GM12878 (cell line): Measurements from ENCODE around the gene CAMTA1. TPM values are rescaled to one million over a fixed set of nuclear protein-coding genes. Genes with fewer than 3 reads are reported as not detected.

ENCODE experiments used
- ATAC-seq: fragments of 200-7000 bp; cut with Tn5 transposase; 3 replicates; pipeline ENCODE4 v1.9.1; 2020; ENCODE audit warnings: mild to moderate bottlenecking, moderate library complexity
- BruUV-seq: library from RNA; stranded (reverse); fragments of 400-500 nt; replicated peaks from 2 replicates; lab custom pipeline; 2021; lab: Mats Ljungman, UMichigan
- CTCF ChIA-PET: fragments of 300-600 bp; sonication (Branson Sonifier 250); formaldehyde crosslinking; extraction: SDS; loops from one replicate; lab custom pipeline; 2021; ENCODE audit warnings: inconsistent platforms; lab: Yijun Ruan, JAX
- POLR2A ChIA-PET: fragments of 350-600 bp; formaldehyde crosslinking; extraction: SDS; loops from one replicate; lab custom pipeline; 2021; ENCODE audit warnings: inconsistent platforms; lab: Charles Lee
- RAD21 ChIA-PET: fragments of 300-600 bp; sonication (Branson Sonifier 250); formaldehyde crosslinking; loops from one replicate; lab custom pipeline; 2023; ENCODE audit warnings: antibody characterized with exemption; ENCODE audit not compliant: unreplicated experiment; lab: Charles Lee
- SMC1A ChIA-PET: fragments of 300-600 bp; sonication (Branson Sonifier 250); formaldehyde crosslinking; loops from one replicate; lab custom pipeline; 2023; ENCODE audit not compliant: unreplicated experiment, uncharacterized antibody; lab: Charles Lee
- DNase-seq: peaks from one replicate; pipeline ENCODE4 v3.0.0-alpha.2; 2011; ENCODE audit warnings: low read depth, low spot score
- FAIRE-seq: peaks from 3 replicates; lab custom pipeline; 2011; peaks lifted over from hg19 to GRCh38; lab: Jason Lieb, UNC
- H2AFZ ChIP-seq: 2 replicates; pipeline ENCODE4 v1.6.0; 2011; ENCODE audit warnings: low read depth, low read length, control low read depth; ENCODE audit not compliant: control insufficient read depth
- H3K27ac ChIP-seq: 2 replicates; pipeline ENCODE4 v1.5.1; 2011; ENCODE audit warnings: control low read depth; ENCODE audit not compliant: control insufficient read depth, insufficient read depth
- H3K27me3 ChIP-seq, 2 experiments: replicated peaks in 1 of 2; 2 replicates each; pipeline versions ENCODE4 v1.6.0 to v1.6.1; 2011; ENCODE audit warnings: low read length in 1 of 2; ENCODE audit not compliant: control insufficient read depth in 2 of 2, insufficient read depth in 2 of 2
- H3K36me3 ChIP-seq, 2 experiments: 2 replicates each; pipeline ENCODE4 v1.5.1; 2011; ENCODE audit warnings: low read length in 1 of 2; ENCODE audit not compliant: control insufficient read depth in 2 of 2, insufficient read depth in 2 of 2
- H3K4me1 ChIP-seq: 2 replicates; pipeline ENCODE4 v1.6.1; 2011; ENCODE audit warnings: mild to moderate bottlenecking, low read length, moderate library complexity, mixed read lengths; ENCODE audit not compliant: control insufficient read depth, insufficient read depth
- H3K4me2 ChIP-seq: 2 replicates; pipeline ENCODE4 v1.6.0; 2011; ENCODE audit warnings: control low read depth; ENCODE audit not compliant: control insufficient read depth, insufficient read depth
- H3K4me3 ChIP-seq: fragments of 200-600 bp; sonication (generic); 2 replicates; pipeline ENCODE4 v1.5.1; 2016
- H3K79me2 ChIP-seq: 2 replicates; pipeline ENCODE4 v1.6.0; 2011; ENCODE audit warnings: low read length; ENCODE audit not compliant: control insufficient read depth, insufficient read depth
- H3K9ac ChIP-seq: 2 replicates; pipeline ENCODE4 v1.8.0; 2011; ENCODE audit warnings: low read length, control low read depth, mixed read lengths; ENCODE audit not compliant: control insufficient read depth, insufficient read depth
- H3K9me3 ChIP-seq: replicated peaks from 3 replicates; pipeline ENCODE4 v1.5.1; 2011; ENCODE audit warnings: mild to moderate bottlenecking, low read length; ENCODE audit not compliant: control insufficient read depth, insufficient read depth
- H4K20me1 ChIP-seq: 2 replicates; pipeline ENCODE4 v1.6.0; 2011; ENCODE audit not compliant: control insufficient read depth, insufficient read depth
- EED ChIP-seq: sonication (generic); IDR thresholded peaks from 2 replicates; pipeline ENCODE4 v1.6.1; 2016; ENCODE audit warnings: antibody characterized with exemption, low read depth
- NR2C2 ChIP-seq: IDR thresholded peaks from 2 replicates; pipeline ENCODE4 v1.6.1; 2011; ENCODE audit warnings: borderline replicate concordance, low read depth; ENCODE audit not compliant: control insufficient read depth, insufficient read length
- NR2F1 ChIP-seq: fragments of 450-650 bp; conservative IDR thresholded peaks from 2 replicates; pipeline ENCODE4 v1.6.1; 2017; ENCODE audit warnings: mild to moderate bottlenecking
- WGBS: methylation state at CpG from one replicate; pipeline ENCODE4 v1.1.6; 2016; ENCODE audit warnings: low lambda C conversion rate; ENCODE audit not compliant: insufficient replicate concordance, insufficient coverage; ENCODE audit errors: missing lambda C conversion rate; 5-methylcytosine and 5-hydroxymethylcytosine counted together
- in situ Hi-C: fragments of 300-500 bp; cut with MboI; formaldehyde crosslinking; loops from 9 replicates; pipeline ENCODE4 v1.14.3; 2018; ENCODE audit warnings: mixed read lengths
- intact Hi-C: fragments of 100-400 bp; cut with micrococcal nuclease; formaldehyde crosslinking; loops from one replicate; pipeline ENCODE4 v1.14.2; 2022; ENCODE audit not compliant: unreplicated experiment
- polyA plus RNA-seq, 11 experiments: library from polyadenylated mRNA; depleted of rRNA in 4 of 11; unstranded in 6 of 11; stranded (reverse) in 5 of 11; fragments of >200 nt; fragmentation: Nextera tagmentation in 4 of 11; fragmentation: Illumina TruSeq in 1 of 11; extraction: Ambion mirVana in 4 of 11; extraction: Trizol in 1 of 11; gene quantifications; 1 replicate in 1 of 11; 2 replicates in 10 of 11; pipeline versions ENCODE4 v1.2.1 to v1.2.3, GENCODE V29; 2011 to 2016; ENCODE audit warnings: inconsistent platforms in 2 of 11, missing spikeins in 2 of 11, low read depth in 1 of 11
- total RNA-seq, 4 experiments: library from RNA; depleted of rRNA in 3 of 4; stranded (reverse); fragments of >200 nt in 3 of 4; fragmentation: Illumina TruSeq in 1 of 4; extraction: Trizol in 1 of 4; gene quantifications; 2 replicates each; pipeline versions ENCODE4 v1.2.1 to v1.2.3, GENCODE V29; 2013 to 2021
- TF ChIP-seq, protein P1 (sequence below): fragments of 450-650 bp; formaldehyde crosslinking; IDR thresholded peaks from 2 replicates; pipeline ENCODE4 v1.5.0; 2022; ENCODE audit warnings: mild to moderate bottlenecking, missing genetic modification characterization

The CAMTA1 gene
- total and polyA plus RNA-seq, 10 of the 15 experiments (the other 5 are each of a cell fraction or from before 2014, with no cell fraction given), result 37.7 to 148 (median 76.4) TPM

DNA sequence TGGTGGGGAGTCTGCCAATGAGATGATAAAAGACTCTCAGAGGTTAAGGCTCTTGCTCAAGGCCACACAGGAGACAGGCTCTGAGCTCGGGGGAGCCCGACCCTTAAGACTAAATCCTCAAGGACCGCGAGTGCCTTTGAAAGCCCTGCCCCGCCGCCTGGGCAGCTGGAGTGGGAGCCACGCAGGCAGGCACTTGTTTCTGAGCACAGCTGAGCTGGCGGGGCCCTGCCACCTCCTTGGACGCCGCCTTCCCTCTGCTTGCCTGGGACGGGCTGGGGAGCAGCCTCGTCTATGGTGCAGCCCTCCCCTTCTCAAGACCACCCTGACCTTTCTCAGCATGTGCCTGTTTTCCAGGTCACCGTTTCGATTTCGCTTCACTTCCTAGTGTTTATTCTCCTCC, 169.3 kb downstream of the CAMTA1 start (continued):
- TF ChIP-seq, protein P1, sequence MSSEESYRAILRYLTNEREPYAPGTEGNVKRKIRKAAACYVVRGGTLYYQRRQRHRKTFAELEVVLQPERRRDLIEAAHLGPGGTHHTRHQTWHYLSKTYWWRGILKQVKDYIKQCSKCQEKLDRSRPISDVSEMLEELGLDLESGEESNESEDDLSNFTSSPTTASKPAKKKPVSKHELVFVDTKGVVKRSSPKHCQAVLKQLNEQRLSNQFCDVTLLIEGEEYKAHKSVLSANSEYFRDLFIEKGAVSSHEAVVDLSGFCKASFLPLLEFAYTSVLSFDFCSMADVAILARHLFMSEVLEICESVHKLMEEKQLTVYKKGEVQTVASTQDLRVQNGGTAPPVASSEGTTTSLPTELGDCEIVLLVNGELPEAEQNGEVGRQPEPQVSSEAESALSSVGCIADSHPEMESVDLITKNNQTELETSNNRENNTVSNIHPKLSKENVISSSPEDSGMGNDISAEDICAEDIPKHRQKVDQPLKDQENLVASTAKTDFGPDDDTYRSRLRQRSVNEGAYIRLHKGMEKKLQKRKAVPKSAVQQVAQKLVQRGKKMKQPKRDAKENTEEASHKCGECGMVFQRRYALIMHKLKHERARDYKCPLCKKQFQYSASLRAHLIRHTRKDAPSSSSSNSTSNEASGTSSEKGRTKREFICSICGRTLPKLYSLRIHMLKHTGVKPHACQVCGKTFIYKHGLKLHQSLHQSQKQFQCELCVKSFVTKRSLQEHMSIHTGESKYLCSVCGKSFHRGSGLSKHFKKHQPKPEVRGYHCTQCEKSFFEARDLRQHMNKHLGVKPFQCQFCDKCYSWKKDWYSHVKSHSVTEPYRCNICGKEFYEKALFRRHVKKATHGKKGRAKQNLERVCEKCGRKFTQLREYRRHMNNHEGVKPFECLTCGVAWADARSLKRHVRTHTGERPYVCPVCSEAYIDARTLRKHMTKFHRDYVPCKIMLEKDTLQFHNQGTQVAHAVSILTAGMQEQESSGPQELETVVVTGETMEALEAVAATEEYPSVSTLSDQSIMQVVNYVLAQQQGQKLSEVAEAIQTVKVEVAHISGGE (CRISPR knock-in tag), result no peak
- no peak for TF ChIP-seq NR2C2
- TF ChIP-seq, all 136 proteins: peak for 0

DNA sequence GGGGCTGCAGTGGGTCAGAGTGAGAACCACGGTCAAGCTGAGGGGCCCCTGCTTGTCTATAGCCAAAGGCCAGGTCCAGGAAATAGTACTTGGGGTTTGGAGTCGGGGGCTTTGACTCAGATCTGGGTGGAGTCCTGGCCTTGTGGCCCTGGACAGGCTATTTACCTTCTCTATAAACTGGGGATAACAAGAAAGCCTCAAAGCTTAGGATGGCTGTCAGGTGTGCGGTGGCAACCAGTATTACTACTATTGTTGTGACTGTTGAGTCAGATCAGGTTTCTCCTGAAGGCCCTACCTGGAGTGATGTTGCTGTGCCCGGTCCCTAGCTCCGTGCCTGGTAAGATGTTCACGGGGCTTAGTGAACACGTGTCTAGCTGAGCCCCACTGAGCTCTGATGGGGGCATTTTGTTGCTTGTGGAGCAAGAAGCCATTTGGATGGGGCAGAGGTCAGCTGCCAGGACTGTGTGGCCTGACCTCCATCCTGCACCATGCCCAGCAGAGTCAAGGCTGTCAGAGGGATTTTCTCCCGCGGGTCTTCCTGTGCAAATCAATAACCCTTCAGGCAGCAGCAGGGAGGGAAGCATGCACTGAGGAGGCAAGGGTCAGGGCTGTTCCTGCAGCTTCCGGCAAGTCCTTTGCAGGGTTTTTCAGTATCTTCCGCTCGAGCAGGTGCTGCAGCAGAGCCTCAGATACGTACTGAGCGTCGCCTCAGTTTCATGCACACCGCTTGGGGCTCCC, 170.3 kb downstream of the CAMTA1 start:
- H3K27me3 ChIP-seq, result peaks cover 0 to 3% of the 10 kb centered on the region in 2 experiments; a peak in 2 of 4 replicates
- ChIA-PET SMC1A (no interaction called here), POLR2A (no interaction called here), RAD21 (no interaction called here), CTCF (no interaction called here)
- no peak overlapping the region for H2AFZ ChIP-seq
- no peak overlapping the region for H3K4me2 ChIP-seq
- FAIRE-seq (no peak), DNase-seq (no peak), ATAC-seq (no peak)
- no peaks in the 10 kb centered on the region for H3K9me3 ChIP-seq
- 41% methylated on average over 16 of the region's 16 CpGs for WGBS
- H3K4me1 ChIP-seq, result no peaks in the 10 kb centered on the region
- BruUV-seq, result no TSS peak
- H3K9ac ChIP-seq, result no peak overlapping the region
- H3K79me2 ChIP-seq, result no peaks in the 10 kb centered on the region
- intact Hi-C loops, result no loop called here
- no peak overlapping the region for H3K4me3 ChIP-seq
- no peak overlapping the region for H3K27ac ChIP-seq
- TF ChIP-seq NR2F1, result no peak
- no peak for TF ChIP-seq EED
- H4K20me1 ChIP-seq, result no peaks in the 10 kb centered on the region
- in situ Hi-C loops, result no loop called here
- no peaks in the 10 kb centered on the region for H3K36me3 ChIP-seq
